Coronary artery (tissue), 2 donors: Measurements from ENCODE around the gene KDM4D.
"Not testable (repeated sequence)": the region's sequence is repeated elsewhere in the genome, so short reads cannot be mapped to it uniquely, and the experiment has no call there.

Experiments used
- DNase-seq: peaks from one replicate; pipeline ENCODE4 v3.0.0-alpha.2; 2017; ENCODE audit warnings: low spot score
- H3K27ac ChIP-seq, 2 donors: fragments of 200-600 bp; sonication (generic); one replicate each; pipeline ENCODE4 v1.5.1; 2016 to 2019
- H3K4me3 ChIP-seq: fragments of 200-600 bp; sonication (generic); 2 replicates; pipeline ENCODE4 v1.5.1; 2016; ENCODE audit warnings: mild to moderate bottlenecking, moderate library complexity
- TF ChIP-seq, protein P1 (sequence below): fragments of 200-600 bp; sonication (generic); IDR thresholded peaks from one replicate; pipeline ENCODE4 v1.5.1; 2019; ENCODE audit warnings: antibody characterized with exemption

KDM4D gene

DNA sequence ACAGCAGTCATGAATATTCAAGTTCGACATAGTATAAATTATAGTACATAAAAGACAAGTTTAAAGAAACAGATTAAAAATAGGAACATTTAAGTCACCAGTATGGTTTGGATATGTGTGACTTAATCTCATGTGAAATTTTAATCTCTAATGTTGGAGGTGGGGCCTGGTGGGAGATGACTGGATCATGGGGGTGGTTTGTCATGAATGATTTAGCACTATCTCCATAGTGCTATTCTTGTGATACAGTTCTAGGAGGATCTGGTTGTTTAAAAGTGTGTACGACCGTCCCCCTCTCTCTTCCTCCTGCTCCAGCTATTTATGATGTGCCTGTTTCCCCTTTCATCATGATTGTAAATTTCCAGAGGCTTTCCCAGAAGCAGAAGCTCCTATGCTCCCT lies 54.8 kb downstream of the KDM4D start:
- Histone ChIP-seq H3K27ac (no peak overlapping the region), H3K4me3 (no peak overlapping the region)
- DNase-seq: no peak
- TF ChIP-seq, protein P1, sequence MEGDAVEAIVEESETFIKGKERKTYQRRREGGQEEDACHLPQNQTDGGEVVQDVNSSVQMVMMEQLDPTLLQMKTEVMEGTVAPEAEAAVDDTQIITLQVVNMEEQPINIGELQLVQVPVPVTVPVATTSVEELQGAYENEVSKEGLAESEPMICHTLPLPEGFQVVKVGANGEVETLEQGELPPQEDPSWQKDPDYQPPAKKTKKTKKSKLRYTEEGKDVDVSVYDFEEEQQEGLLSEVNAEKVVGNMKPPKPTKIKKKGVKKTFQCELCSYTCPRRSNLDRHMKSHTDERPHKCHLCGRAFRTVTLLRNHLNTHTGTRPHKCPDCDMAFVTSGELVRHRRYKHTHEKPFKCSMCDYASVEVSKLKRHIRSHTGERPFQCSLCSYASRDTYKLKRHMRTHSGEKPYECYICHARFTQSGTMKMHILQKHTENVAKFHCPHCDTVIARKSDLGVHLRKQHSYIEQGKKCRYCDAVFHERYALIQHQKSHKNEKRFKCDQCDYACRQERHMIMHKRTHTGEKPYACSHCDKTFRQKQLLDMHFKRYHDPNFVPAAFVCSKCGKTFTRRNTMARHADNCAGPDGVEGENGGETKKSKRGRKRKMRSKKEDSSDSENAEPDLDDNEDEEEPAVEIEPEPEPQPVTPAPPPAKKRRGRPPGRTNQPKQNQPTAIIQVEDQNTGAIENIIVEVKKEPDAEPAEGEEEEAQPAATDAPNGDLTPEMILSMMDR: no peak

DNA sequence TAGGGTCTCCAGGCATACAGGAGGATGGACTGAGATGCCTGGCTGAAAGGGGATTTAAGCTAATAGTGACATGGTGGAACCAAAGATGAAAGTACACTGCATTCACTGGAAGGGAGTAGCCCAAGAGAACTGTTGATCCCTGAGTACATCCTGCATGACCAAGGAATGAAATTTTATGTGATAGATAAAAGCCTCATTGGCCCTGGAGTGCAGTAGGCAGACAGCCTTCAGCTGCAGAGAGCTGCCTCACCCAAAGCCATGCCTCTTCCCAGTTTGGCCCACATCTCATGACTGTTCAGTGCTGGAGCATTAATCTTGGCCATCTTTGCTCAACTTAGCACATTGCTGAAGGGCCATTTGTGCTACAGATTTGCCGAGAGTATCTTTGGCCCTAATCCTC lies 59.5 kb downstream of the KDM4D start:
- DNase-seq: no peak
- no peak overlapping the region for H3K4me3 ChIP-seq
- H3K27ac ChIP-seq: no peak overlapping the region
- TF ChIP-seq, protein P1: no peak

DNA sequence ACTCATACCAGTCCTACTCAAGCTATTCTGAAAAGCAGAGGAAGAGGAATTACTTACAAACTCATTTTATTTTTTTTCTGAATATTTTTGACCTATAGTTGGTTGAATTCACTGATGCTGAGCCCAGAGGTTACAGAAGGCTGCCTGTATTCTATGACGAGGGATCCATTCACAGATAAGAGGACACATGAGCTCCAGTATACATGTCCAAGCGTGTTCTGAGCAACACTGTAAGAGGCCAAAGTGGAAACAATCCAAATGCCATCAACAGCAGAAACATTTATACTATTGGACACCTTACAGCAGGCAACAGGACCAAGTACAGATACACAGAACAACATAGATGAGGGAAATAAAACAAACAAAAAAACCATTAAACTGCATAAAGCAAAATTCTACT lies 61.8 kb downstream of the KDM4D start:
- Histone ChIP-seq H3K4me3 (no peak overlapping the region), H3K27ac (no peak overlapping the region)
- no peak for DNase-seq
- TF ChIP-seq, protein P1: no peak

DNA sequence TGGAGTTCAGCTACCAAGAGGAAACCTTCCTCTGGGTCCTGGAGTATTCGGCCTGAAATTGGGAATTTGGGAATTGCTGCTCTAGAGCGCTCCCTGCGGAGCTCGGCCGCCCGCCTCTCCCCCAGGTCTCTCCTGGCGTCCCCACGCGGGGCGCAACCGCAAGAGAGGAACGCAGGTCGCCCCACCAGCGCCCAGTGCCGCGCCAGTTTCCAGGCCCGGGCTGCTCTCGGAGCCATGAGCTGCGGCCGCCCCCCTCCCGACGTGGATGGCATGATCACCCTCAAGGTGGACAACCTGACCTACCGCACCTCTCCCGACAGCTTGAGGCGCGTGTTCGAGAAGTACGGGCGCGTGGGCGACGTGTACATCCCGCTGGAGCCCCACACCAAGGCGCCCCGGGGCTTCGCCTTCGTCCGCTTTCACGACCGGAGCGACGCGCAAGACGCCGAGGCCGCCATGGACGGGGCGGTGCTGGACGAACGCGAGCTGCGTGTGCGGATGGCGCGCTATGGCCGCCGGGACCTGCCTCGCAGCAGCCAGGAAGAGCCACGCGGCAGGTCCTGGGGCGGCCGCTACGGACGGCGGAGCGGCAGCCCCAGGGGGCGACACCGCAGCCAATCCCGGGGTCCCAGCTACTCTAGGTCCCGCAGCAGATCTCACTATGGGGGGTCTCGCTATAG lies 64.0 kb downstream of the KDM4D start:
- DNase-seq, H3K27ac ChIP-seq: not testable (repeated sequence)
- H3K4me3 ChIP-seq: peak overlapping the region; percentile 60

- TF ChIP-seq, protein P1: no peak
- Histone ChIP-seq H3K27ac (no peak overlapping the region), H3K4me3 (no peak overlapping the region)
- no peak for DNase-seq
Observed at GRCh38 chr11:95042239-95042638, 68.7 kb downstream of the KDM4D start.

DNA sequence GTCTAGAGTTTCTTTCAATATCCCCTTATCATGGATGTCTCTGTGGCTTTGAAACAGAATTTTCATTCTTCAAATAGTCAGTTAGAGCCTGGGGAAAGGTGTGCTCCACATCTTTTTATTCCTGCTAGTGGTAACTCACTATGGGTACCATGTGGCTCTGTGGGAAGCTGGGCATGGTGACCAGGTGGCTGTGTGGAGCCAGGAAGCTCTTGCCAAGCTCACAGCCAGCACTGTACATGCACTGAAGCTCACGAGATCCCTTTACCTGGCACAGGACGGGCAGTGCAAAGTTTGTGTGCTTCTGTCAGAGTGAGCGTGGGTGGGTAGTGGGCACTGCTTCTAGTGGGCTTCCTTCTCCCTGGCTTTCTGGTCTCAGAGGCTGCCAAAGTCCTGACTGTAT lies 69.4 kb downstream of the KDM4D start:
- no peak for DNase-seq
- no peak overlapping the region for H3K4me3 ChIP-seq
- TF ChIP-seq, protein P1: no peak
- no peak overlapping the region for H3K27ac ChIP-seq

DNA sequence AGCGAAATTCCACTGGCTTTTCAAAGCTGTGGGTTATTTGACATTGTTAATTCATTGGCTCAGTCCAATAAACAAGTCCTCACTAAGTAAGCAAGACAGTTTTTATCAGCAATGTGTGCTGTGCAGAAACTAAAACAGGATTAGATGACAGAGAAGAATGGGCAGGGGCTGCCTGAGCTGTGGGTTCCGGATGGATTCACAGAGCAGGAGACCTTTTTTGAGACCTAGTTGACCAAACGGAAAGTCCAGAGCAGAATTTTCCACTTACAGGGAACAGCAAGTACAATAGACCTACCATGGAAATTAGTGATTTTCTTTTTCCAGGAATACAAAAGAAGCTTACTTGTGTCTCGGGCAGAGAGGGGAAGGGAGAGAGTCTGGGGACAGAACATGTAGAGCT lies 70.5 kb downstream of the KDM4D start:
- no peak overlapping the region for H3K4me3 ChIP-seq
- no peak for DNase-seq
- TF ChIP-seq, protein P1: no peak
- no peak overlapping the region for H3K27ac ChIP-seq

- Histone ChIP-seq H3K27ac (no peak overlapping the region), H3K4me3 (no peak overlapping the region)
- DNase-seq: no peak
- TF ChIP-seq, protein P1: no peak
Observed at GRCh38 chr11:95045812-95046211, 72.3 kb downstream of the KDM4D start.
